ENCODE data around the gene NHEJ1.
A peak's percentile ranks its signal among the peaks of the same experiment; 100 is the strongest.

The NHEJ1 gene

DNA sequence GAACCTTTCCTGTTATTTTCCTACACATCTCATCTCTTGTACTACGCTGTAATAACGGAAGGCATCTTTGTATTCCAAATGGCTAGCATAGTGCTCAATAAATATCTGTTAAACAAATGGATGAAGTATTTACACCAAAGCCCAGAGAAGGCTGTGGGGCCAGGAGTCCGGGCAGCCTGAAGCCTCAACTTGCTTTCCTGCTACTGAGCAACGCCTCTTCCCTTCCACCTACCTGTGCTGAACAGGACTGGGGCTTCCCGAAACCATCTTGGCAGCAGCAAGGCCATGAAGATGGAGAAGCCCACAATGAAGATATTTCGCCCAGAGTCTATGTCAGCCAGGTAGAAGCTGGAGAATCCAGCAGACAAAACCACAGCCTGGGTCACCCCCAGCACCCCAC is 2.5 kb upstream of the NHEJ1 start:
- H3K4me3 ChIP-seq (ENCODE audit: control insufficient read depth, low read depth, low read length) = no peak overlapping the region
- TF ChIP-seq, protein P1, sequence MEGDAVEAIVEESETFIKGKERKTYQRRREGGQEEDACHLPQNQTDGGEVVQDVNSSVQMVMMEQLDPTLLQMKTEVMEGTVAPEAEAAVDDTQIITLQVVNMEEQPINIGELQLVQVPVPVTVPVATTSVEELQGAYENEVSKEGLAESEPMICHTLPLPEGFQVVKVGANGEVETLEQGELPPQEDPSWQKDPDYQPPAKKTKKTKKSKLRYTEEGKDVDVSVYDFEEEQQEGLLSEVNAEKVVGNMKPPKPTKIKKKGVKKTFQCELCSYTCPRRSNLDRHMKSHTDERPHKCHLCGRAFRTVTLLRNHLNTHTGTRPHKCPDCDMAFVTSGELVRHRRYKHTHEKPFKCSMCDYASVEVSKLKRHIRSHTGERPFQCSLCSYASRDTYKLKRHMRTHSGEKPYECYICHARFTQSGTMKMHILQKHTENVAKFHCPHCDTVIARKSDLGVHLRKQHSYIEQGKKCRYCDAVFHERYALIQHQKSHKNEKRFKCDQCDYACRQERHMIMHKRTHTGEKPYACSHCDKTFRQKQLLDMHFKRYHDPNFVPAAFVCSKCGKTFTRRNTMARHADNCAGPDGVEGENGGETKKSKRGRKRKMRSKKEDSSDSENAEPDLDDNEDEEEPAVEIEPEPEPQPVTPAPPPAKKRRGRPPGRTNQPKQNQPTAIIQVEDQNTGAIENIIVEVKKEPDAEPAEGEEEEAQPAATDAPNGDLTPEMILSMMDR (conservative IDR thresholded peaks at IDR 0.05; ENCODE audit: control insufficient read depth, insufficient read depth, low read depth, low read length) = no peak
- DNase-seq (ENCODE audit: low read depth) = no peak

DNA sequence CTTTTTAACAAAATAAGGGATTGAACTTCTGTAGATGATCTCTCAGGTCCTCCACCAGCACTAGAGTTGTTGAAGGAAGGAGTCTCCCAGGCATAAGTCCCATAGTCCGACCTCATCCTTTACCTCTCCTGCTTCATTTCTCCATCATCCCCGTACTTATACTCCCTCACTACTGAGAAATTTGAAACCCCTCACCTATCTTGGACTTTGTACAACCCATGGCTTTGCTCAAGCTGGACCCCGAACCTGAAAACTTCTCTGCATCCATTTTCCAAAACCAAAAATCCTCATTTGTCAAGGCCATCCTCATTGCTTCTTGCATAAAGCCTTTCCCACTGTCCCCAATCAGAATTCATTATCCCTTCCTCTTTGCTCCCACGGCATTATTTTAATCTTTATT is 482 bp upstream of the NHEJ1 start:
- H3K4me3 ChIP-seq (ENCODE audit: control insufficient read depth, low read depth, low read length) = peak overlapping the region; percentile 75
- TF ChIP-seq, protein P1 (conservative IDR thresholded peaks at IDR 0.05; ENCODE audit: control insufficient read depth, insufficient read depth, low read depth, low read length) = no peak
- no peak for DNase-seq (ENCODE audit: low read depth)

DNA sequence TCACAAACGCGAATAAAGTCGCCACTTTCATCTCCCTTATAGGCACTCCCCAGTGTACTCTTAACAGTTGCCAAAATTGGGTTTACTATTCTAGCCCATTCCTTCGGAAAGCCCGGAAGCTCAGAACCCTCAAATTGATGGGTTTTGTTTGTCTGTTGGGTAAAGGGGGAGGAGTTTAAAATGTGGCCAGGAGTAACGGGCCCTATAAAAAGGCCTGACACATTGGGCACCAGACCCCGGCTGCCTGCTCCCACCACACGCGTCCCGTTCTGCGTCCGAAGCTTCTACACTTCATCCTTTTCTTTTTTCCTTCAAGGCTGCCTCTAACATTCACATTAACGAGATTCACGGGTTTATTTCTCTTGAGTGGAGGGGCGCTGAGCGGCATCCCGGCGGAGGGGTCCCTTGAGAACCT is 837 bp downstream of the NHEJ1 start:
- DNase-seq (ENCODE audit: low read depth) = no peak
- TF ChIP-seq, protein P1 (conservative IDR thresholded peaks at IDR 0.05; ENCODE audit: control insufficient read depth, insufficient read depth, low read depth, low read length) = no peak
- H3K4me3 ChIP-seq (ENCODE audit: control insufficient read depth, low read depth, low read length) = peak overlapping the region; percentile 75

DNA sequence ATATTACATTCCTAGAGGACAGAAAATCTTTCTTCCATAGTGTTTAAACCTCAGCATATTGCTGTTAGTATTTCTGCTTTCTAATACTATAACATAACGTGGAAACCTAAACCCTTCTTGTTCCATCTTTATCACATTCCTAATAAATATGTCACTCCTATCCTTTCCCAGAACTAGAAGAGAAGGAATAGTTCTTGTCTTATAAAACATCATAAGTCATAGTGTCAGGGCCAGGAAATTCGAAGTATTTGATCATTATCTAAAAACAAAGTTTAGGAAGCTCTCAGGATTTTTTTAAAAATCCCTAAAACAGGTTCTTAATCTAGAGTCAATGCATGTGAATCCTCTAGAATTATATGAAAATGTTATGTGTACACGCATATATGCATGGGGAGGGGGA is 2.0 kb downstream of the NHEJ1 start:
- no peak for DNase-seq (ENCODE audit: low read depth)
- no peak overlapping the region for H3K4me3 ChIP-seq (ENCODE audit: control insufficient read depth, low read depth, low read length)
- TF ChIP-seq, protein P1 (conservative IDR thresholded peaks at IDR 0.05; ENCODE audit: control insufficient read depth, insufficient read depth, low read depth, low read length) = no peak

DNA sequence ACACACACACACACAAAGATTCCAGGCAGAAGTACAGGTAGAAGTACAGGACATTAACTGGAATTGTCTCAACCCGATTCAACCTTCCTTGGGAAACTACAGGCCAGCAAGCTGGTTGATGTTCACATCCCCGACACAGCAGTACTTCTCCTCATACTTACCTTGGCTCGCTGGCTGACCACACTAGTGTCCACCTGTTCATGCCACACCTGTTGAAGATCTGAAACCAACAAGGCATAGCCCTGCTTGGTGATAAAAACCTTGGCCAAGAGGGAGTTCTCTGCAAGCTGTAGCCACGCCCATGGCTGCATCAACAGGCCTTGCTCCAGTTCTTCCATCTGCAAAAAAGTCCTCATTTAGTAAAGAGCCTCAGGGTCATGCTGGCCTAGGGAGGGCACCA is 2.6 kb downstream of the NHEJ1 start:
- H3K4me3 ChIP-seq (ENCODE audit: control insufficient read depth, low read depth, low read length) = no peak overlapping the region
- DNase-seq (ENCODE audit: low read depth) = no peak
- TF ChIP-seq, protein P1 (conservative IDR thresholded peaks at IDR 0.05; ENCODE audit: control insufficient read depth, insufficient read depth, low read depth, low read length) = no peak

DNA sequence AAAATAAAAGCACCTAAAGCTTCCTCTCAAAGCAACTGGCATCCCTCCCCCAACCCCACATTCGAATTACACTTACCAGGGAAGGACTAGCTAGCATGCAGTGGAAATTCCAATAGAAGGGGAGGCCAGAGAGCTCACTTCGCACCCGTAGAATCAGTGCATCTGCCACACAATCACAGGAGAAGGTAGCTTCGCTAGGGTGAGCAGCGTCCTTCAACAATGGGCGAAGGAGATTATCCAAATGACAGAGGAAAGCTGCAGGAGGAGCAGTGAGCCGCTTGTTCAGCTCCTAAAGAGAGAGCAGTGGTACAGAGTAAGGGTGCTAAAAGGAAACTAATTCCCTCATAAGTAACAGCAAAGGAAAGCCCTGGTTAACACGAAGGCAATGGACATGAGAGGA is 3.2 kb downstream of the NHEJ1 start:
- TF ChIP-seq, protein P1 (conservative IDR thresholded peaks at IDR 0.05; ENCODE audit: control insufficient read depth, insufficient read depth, low read depth, low read length) = no peak
- H3K4me3 ChIP-seq (ENCODE audit: control insufficient read depth, low read depth, low read length) = no peak overlapping the region

DNA sequence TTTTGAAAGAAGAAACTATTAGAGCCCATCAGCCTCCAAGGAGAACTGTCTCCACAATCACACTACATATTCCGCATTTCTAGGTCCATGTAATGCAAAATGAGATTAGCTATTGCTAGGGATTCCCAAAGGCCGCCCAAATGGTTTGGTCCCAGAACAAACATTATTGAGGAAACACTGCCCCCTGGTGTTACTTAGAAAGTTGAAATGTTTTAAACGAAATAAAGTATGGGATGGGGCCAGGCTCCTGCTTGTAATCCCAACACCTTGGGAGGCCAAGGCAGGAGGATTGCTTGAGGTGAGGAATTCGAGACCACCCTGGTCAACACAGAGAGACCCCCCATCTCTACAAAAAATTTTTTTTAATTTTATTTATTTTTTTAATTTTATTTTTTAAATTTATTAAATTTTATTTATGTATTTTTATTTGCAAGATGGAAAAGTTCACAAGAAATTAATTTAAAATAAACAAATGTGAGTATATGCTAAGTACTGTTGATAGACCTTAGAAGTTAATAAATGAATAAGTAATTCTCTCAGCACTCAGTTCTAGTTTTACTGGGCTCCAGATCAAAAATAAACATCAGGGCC is 5.5 kb downstream of the NHEJ1 start:
- peak; percentile 77 for DNase-seq (ENCODE audit: low read depth)
- TF ChIP-seq, protein P1 (conservative IDR thresholded peaks at IDR 0.05; ENCODE audit: control insufficient read depth, insufficient read depth, low read depth, low read length) = peak; percentile 44
- no peak overlapping the region for H3K4me3 ChIP-seq (ENCODE audit: control insufficient read depth, low read depth, low read length)

More for the DNA sequence above, 3.2 kb downstream of the NHEJ1 start:
- DNase-seq (ENCODE audit: low read depth) = no peak

Data from fibroblast of mammary gland (primary cell).